Measurements from ENCODE around the gene PPAT.
A peak's percentile ranks its signal among the peaks of the same experiment; 100 is the strongest.
"Not testable (repeated sequence)": the region's sequence is repeated elsewhere in the genome, so short reads cannot be mapped to it uniquely, and the experiment has no call there.

Gene PPAT

GRCh38 chr4:56435140-56435926 is at the start of gene PPAT:
Gene PPAT (minus strand): TSS chr4:56435615. CDS start chr4:56435477, 138 bp downstream.
- DNase-seq: peak; percentile 99

- no peak for DNase-seq
Observed at GRCh38 chr4:56480691-56481090, 45.3 kb upstream of the PPAT start.

DNA sequence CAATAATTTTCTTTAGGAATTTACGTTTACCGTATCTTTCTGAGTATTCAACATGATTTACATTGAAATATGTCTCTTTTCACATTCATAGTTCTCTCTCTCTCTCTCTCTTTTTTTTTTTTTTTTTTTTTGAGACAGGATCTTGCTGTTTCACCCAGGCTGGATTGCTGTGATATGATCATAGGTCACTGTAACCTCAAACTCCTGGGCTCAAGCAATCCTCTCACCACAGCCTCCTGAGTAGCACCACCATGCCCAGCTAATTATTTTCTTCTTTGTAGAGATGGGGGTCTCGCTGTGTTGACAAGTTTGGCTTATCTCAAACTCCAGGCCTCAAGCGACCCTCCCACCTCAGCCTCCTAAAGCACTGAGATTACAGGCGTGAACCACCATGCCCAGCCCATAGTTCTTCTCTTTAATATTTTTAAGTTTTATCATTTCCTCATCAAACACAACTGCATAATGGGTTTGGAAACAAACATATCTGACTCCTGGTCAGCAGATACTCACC is 41.8 kb upstream of the PPAT start:
- DNase-seq: peak; percentile 65

DNA sequence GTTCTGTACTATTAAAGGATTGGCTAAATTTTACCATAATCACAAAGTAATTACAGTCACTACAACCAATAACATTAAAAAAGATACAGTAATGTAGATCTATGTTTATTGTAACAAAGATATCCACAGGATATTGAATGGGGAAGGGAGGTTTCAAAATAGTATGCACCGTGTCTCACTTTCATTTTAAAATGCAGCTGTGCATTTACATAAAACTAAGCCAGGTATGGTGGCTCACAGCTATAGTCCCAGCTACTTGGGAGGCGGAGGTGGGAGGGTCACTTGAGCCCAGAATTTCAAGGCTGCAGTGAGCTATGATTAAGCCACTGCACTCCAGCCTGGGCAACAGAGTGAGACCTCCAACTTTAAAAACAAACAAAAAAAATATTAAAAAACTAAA is 40.5 kb upstream of the PPAT start:
- no peak for DNase-seq

- DNase-seq: peak; percentile 61
Observed at GRCh38 chr4:56469489-56470210, 34.2 kb upstream of the PPAT start.

- DNase-seq: no peak
Observed at GRCh38 chr4:56468097-56468422, 32.6 kb upstream of the PPAT start.

DNA sequence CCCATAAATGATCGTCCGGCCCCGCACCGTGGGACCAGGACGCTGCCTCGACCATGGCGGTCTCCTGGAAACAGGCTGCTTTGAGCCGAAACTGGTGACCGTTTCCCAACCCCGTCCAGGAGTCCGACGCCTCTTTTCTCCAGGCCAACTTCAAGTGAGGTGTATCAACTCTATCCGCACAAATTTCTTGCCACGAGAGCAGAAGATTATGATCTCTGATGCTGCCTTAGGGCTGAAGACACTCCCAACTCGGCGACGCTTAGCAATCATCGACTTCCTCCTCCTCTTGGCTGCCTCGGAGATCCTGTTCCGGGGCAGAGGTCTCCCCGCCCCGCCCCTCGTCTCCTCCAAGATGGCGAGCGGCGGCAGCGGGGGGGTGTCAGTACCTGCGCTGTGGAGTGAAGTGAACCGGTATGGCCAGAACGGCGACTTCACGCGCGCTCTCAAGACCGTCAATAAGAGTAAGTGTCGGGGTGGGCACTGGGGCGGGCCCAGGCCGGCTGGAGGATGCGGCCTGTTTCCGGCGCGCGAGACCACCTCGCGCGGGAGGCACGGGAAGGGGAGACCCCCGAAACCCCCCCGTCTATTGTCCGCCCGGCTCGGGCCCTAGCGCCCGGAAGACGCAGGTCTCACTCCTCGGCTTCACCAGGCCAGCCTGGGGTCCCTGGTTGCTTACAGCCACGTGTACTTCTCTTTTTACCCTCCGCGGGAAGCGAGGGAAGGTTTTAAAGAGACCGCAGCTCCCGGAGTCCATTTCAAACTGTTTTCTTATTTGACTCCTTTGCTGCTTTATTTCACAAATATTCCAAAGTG is 32.1 kb upstream of the PPAT start, which contains the start of gene SRP72:
Gene SRP72 (plus strand): TSS at position 334 of the 813 bp plus-strand sequence. CDS start 19 bp downstream, at position 353.
- DNase-seq: peak; percentile 98

GRCh38 chr4:56466910-56467283 is 31.5 kb upstream of the PPAT start:
- no peak for DNase-seq

- DNase-seq: peak; percentile 75
Observed at GRCh38 chr4:56466296-56466761, 30.9 kb upstream of the PPAT start.

DNA sequence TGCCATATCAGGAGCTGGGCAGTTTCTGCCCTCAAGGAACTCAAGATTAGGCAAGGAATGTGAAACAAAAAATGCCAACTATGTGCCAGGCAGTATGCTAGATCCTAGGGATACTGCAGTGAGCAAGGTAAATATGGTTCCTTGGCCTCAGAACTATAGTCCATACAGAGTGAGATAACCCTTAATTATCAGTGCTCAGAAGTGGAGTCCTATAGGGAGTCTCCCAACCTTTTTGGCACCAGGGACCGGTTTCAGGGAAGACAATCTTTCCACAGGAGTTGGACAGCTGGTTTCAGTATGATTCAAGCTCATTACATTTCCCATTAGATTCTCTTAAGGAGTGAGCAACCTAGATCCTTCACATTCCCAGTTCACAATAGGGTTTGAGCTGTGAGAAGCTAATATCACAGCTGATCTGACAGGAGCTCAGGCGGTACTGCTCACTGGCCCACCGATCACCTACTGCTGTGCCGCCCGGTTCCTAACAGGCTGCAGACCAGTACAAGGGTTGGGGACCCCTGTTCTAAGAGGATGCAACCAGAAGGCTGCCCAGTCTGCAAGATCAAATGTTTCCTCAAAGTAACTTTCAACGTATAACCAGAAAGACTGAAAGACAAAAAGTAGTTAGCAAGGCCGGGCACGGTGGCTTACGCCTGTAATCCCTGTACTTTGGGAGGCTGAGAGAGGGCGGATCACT is 30.3 kb upstream of the PPAT start:
- DNase-seq: no peak

DNA sequence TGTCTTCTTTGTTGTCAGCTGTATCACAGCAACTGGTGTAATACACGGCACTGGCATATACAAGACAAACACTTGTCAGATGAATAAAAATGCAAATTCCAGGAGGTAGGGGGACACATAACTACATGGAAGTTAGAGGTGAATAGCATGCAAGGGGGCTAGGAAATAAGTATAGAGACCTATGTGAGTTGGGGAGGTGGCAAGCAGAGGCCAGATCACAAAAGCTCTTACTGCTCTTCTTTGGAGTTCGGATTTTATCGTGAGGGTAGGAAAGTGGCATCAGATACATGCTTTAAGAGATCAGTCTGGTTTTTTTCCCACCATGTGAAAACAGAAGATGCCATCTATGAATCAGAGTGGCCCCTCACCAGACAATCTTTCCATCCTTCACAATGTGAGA is 29.2 kb upstream of the PPAT start:
- no peak for DNase-seq

GRCh38 chr4:56463711-56464110 is 28.3 kb upstream of the PPAT start:
- peak; percentile 31 for DNase-seq

GRCh38 chr4:56462157-56462556 is 26.7 kb upstream of the PPAT start:
- DNase-seq: no peak

DNA sequence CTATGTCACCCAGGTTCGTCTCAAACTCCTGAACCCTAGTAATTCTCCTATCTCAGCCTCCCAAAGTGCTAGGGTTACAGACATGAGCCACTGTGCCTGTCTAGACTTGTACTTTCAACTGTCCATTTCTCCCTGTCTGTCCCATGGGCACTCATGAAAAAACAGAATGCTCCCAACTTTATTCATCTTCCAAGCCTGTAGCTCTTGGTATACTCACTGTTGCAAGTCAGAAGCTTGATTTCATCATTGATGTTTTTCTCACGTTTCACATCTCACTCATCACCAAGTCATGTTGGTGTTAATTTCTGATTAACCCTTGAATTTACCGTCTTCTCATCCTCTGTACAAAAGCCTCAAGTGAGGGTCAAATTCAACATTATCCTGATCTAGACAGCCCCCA is 24.7 kb upstream of the PPAT start:
- DNase-seq: no peak

DNA sequence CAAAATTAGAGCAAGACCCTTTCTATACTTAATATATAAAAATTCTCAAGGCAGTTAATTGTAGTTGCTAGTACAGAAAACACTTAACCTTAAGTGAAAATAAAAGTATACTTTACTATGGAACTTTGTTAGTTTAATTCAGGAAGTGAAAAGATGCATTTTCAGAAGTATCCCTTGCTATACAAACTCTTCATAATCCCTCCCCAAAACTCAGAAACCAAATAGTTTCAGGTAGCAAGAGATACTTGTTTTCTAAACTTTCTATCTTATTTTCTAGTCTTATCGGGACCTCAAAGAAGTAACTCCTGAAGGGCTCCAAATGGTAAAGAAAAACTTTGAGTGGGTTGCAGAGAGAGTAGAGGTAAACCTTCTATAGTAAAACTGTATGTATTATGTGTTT is 14.9 kb upstream of the PPAT start:
- no peak for DNase-seq

DNA sequence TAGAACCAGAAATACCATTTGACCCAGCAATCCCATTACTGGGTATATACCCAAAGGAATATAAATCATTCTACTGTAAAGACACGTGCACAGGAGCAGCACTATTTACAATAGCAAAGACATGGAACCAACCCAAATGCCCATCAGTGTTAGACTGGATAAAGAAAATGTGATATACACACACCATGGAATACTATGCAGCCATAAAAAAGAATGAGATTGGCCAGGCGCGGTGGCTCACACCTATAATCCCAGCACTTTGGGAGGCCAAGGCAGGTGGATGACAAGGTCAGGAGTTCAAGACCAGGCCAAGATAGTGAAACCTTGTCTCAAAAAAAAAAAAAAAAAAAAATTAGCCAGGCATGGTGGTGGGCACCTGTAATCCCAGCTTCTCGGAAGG is 14.1 kb upstream of the PPAT start:
- not testable (repeated sequence) for DNase-seq

- no peak for DNase-seq
Observed at GRCh38 chr4:56448301-56448700, 12.9 kb upstream of the PPAT start.

DNA sequence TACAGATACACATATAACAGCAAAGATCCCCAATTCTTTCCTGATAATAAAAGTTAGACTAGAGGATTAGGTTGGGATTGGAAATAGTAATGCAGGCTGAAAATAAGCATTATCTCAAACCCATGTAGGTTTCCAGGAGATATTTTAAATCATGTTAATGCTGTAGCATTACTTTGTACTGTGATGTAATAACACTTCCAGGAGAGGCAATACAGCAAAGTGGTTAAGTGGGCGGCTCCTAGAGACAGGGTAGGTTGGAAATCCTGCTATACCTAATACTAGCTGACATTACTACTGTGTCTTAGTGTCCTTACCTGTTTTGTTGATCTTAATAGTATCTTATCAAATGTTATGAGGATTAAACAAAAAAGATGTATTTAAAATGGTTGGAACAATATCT is 10.3 kb upstream of the PPAT start:
- no peak for DNase-seq

- no peak for DNase-seq
Observed at GRCh38 chr4:56444719-56445118, 9.3 kb upstream of the PPAT start.

DNA sequence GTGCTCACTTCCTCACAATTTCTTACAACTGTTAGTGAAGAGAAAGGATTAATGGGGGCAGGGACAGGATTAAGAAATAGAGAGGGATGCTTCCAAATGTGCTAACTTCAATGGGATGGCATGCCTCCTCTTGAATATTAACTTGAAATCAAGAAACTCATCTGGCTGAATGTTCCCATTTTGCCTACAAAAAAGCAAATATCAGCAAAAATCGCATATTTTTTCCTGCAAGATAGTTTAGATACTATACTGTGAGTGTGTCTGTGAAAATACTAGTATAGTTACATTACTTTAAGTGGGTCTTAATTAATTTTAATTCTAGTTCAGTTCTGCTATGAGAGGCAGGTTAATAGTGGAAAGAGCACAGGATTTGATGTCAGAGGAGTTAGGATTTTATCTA is 5.6 kb upstream of the PPAT start:
- no peak for DNase-seq

- DNase-seq: no peak
Observed at GRCh38 chr4:56438766-56439165, 3.4 kb upstream of the PPAT start.

DNA sequence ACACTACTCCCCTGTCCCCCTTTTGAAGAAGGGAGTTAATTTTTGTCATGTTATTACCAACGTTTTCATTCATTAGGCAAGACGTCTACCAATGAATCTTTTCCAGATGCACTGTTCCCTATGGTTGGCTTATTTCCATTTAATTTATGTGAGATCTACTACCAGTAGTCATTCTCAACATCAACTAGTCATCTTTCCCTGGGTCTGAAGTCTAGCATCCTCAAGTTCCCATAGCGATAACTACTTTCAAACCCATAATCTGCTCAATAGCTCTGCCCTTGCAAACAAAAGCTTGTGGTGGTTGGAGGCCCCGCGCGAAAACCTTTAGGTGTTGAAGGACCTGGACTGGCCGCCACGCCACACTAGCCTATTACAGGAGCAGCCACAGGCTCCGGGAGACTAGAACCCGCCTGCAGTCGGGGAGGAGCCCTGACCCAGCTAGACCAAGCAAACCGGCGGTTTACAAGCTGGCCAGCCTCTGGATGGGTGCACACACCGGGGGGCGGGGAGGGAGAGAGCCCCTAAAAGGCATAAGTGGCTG is 746 bp downstream of the PPAT start:
- DNase-seq: peak; percentile 85
